Glomerular endothelial cell (primary cell): ENCODE measurements around the gene GDPGP1. TPM values are rescaled to one million over a fixed set of nuclear protein-coding genes. Genes with fewer than 3 reads are reported as not detected.
"Not testable (repeated sequence)": the region's sequence is repeated elsewhere in the genome, so short reads cannot be mapped to it uniquely, and the experiment has no call there.

Experiments
- DNase-seq: peaks from one replicate; pipeline ENCODE4 v3.0.0-alpha.2; 2011; ENCODE audit warnings: low read depth, low spot score; ENCODE audit errors: extremely low read depth
- total RNA-seq: library from RNA; depleted of rRNA; stranded (reverse); fragments of >200 nt; gene quantifications from 2 replicates; pipeline ENCODE4 v1.2.3, GENCODE V29; 2015

Gene GDPGP1
- total RNA-seq, 1 donor from 2014 or later: 12.4 TPM

DNA sequence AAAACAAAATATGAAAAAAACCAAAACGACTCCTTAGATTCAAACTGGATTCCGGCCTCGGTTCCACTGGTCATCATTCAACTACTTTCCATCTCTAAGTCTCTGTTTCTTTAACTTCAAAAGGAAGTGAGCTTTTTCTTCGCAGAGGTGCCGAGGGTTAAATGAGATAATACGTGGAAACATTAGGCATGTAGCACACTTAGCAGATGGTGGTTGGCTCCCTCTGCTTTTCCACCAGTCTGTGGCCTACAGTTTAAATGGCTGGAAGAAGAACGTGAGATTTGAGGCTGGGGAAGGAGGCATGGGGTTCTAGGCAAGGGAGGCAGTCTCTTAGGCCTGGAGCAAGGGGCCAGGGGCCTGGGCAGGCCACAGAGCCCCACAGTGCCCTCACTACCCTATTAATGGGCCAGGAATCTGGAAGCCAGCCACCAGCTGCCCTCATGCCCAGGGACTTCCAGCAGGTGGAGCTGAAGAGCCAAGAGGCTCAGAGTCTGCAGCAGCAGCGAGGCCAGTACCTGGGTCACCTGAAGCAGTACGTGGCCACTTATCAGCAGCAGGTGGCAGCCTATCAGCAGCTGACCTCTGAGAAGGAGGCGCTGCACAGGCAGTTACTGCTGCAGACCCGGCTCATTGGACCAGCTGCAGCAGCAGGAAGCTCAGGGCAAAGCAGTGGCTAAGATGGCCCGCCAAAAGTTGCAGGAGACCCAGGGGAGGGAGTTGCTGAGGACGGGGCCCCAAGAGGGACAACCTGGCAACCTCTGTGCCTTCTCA lies 59.2 kb downstream of the GDPGP1 start:
- not testable (repeated sequence) for DNase-seq

DNA sequence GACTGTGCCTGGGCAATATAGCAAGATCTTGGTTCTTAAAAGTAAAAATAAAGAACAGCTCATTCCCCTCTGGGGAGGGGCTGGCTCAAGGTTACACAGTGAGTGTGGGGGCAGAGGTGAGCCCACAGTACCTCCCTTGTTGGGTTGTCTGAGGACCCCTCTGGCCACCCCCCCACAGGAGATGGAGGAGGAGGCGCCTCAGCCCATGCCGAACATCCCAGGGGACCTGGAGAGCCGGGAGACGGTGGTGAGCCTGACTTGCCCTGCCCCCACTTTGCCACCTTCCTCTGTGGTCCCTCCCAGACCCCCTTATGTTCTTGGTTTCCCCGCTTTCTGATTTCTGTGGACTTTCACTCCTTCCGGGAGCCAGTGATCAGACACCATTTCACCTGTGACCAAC lies 60.1 kb downstream of the GDPGP1 start:
- no peak for DNase-seq

DNA sequence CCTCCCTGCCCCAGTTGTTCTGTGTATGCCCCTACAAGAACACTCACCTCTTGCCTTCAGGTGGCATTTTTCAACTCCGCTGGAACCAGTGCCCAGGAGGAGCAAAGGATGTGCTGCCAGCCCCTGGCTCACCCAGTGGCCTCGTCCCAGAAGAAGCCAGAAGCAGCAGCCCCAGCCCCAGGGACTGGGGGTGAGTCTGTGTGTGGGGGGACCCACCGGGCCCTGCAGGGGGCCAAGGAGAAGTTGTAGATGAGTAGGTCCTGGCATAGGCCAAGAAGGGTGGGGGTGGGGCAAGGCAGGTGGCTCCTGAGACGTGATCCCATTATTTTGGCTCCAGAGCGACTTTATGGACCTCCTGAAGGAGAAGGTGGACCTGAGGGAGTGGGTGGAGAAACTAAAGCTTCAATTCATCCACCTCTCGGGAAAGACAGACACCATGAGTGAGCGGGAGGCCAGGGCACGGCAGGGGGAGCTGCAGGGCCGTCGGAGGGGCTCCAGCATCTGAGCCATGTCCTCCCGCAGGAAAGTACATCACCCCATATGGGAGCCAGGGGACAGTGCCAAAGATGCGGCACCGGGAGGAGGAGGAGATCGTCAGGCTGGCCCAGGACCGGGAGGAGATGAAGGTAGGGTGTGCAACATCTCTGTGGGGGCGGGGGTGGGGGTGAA lies 60.7 kb downstream of the GDPGP1 start:
- DNase-seq: no peak

DNA sequence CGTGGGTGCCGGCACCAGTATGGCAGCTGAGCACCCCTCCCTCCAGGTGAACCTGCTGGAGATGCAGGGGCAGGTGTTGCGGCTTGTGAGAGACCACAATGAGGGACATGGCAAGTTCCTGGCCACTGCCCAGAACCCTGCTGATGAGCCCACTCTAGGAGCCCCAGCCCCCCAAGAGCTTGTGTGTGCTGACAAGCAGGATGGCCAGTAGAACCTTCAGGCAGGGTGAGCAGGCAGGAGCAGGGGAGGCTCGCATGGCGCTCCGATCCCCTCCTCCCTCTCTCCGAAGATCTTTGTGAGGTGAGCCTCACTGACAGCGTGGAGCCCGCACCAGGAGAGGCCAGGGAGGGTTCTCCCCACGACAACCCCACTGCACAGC lies 61.2 kb downstream of the GDPGP1 start:
- DNase-seq: no peak

Other genes starting within 250 kb of the GDPGP1 start
- 13.8 and 16.5 TPM in 2 replicates for gene ZNF710, start 232.9 kb upstream of the GDPGP1 start, total RNA-seq
- 88.2 and 116 TPM in 2 replicates for gene IDH2, start 131.7 kb upstream of the GDPGP1 start, total RNA-seq
- gene SEMA4B, start 32.9 kb upstream of the GDPGP1 start, total RNA-seq: 16.3 and 16.7 TPM in 2 replicates
- 36.3 and 44.9 TPM in 2 replicates for gene CIB1, start 268 bp upstream of the GDPGP1 start, total RNA-seq
- gene TTLL13, start 15.3 kb downstream of the GDPGP1 start, total RNA-seq: not detected in 2 replicates
- gene NGRN, start 31.5 kb downstream of the GDPGP1 start, total RNA-seq: 52.7 and 64.9 TPM in 2 replicates
- 1.3 and 1.6 TPM in 2 replicates for gene ZNF774, start 118.1 kb downstream of the GDPGP1 start, total RNA-seq
- gene IQGAP1, start 154.0 kb downstream of the GDPGP1 start, total RNA-seq: 292 and 350 TPM in 2 replicates